DOHH2 (cell line): Measurements from ENCODE around the gene DOHH.

Experiments used
- H3F3A ChIP-seq: fragments of 200-600 bp; sonication (generic), shearing (Covaris generic); 2 replicates; pipeline ENCODE4 v1.6.0; 2016; ENCODE audit warnings: antibody characterized with exemption, mild to moderate bottlenecking; ENCODE audit not compliant: control insufficient read depth, insufficient read depth
- H3K27ac ChIP-seq: fragments of 200-600 bp; sonication (generic); 2 replicates; pipeline ENCODE4 v1.5.1; 2014; ENCODE audit warnings: low read depth, mild to moderate bottlenecking, low read length, moderate library complexity
- H3K27me3 ChIP-seq: fragments of 200-600 bp; sonication (generic); 2 replicates; pipeline ENCODE4 v1.6.1; 2014; ENCODE audit warnings: mild to moderate bottlenecking, low read length, mixed read lengths; ENCODE audit not compliant: control insufficient read depth
- H3K36me3 ChIP-seq: fragments of 200-600 bp; sonication (generic); 2 replicates; pipeline ENCODE4 v1.6.1; 2014; ENCODE audit warnings: mild to moderate bottlenecking, low read length, moderate library complexity, mixed read lengths; ENCODE audit not compliant: control insufficient read depth
- H3K4me1 ChIP-seq: fragments of 200-600 bp; sonication (generic); 2 replicates; pipeline ENCODE4 v1.6.1; 2014; ENCODE audit warnings: mild to moderate bottlenecking, low read length, mixed read lengths; ENCODE audit not compliant: control insufficient read depth
- H3K4me2 ChIP-seq: fragments of 200-600 bp; sonication (generic); 2 replicates; pipeline ENCODE4 v1.6.0; 2014; ENCODE audit warnings: mild to moderate bottlenecking, low read length, moderate library complexity
- H3K4me3 ChIP-seq: fragments of 200-600 bp; sonication (generic); 2 replicates; pipeline ENCODE4 v1.5.1; 2014; ENCODE audit warnings: mild to moderate bottlenecking, low read length, mixed read lengths
- H3K79me2 ChIP-seq: fragments of 200-600 bp; sonication (generic); 2 replicates; pipeline ENCODE4 v1.6.1; 2014; ENCODE audit warnings: mild to moderate bottlenecking, low read length, mixed read lengths; ENCODE audit not compliant: control insufficient read depth
- H3K9me2 ChIP-seq: fragments of 200-600 bp; sonication (generic); replicated peaks from 2 replicates; pipeline ENCODE4 v1.6.1; 2014; ENCODE audit warnings: mild to moderate bottlenecking, low read length, mixed read lengths; ENCODE audit not compliant: control insufficient read depth
- H3K9me3 ChIP-seq: fragments of 200-600 bp; sonication (generic); 2 replicates; pipeline ENCODE4 v1.6.1; 2014; ENCODE audit warnings: antibody characterized with exemption, low read length, mixed read lengths; ENCODE audit not compliant: control insufficient read depth, insufficient read depth
- H4K20me1 ChIP-seq: fragments of 200-600 bp; sonication (generic); 2 replicates; pipeline ENCODE4 v1.6.0; 2014; ENCODE audit warnings: low read depth, mild to moderate bottlenecking, antibody characterized with exemption, low read length, moderate library complexity; ENCODE audit not compliant: control insufficient read depth, insufficient read depth
- EZH2phosphoT487 ChIP-seq: fragments of 200-600 bp; sonication (generic); IDR thresholded peaks from 2 replicates; pipeline ENCODE4 v1.6.1; 2017; ENCODE audit warnings: borderline replicate concordance, mild to moderate bottlenecking, antibody characterized with exemption, low read length, moderate library complexity, mixed read lengths
- TF ChIP-seq, protein P1 (sequence below): fragments of 200-600 bp; sonication (generic); IDR thresholded peaks from one replicate; pipeline ENCODE4 v1.5.1; 2014; ENCODE audit warnings: antibody characterized with exemption, mild to moderate bottlenecking, low read depth, low read length; ENCODE audit not compliant: poor library complexity, severe bottlenecking

Gene DOHH

DNA sequence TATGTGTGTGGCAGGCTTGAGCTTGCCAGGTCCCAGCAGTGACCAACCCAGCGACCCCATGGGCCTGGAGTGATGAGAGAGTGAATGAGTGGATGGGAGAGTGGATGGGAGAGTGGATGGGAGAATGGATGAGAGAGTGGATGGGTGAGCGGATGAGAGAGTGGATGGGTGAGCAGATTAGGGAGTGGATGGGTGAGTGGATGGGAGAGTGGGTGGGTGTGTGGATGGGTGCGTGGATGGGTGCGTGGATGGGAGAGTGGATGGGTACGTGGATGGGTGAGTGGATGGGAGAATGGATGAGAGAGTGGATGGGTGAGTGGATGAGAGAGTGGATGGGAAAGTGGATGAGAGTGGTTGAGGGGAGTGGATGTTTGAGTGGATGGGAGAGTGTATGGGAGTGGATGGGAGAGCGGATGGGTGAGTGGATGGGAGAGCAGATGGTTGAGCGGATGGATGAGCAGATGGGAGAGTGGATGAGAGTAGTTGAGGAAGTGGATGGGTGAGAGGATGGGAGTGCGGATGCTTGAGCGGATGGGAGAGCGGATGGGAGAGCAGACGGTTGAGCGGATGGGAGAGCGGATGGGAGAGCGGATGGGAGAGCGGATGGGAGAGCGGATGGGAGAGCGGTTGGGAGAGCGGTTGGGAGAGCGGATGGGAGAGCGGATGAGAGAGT, 28.2 kb upstream of the DOHH start:
- no peaks in the 10 kb centered on the region for H3F3A ChIP-seq
- H3K4me1 ChIP-seq = no peaks in the 10 kb centered on the region
- H3K36me3 ChIP-seq = peaks cover 46% of the 10 kb centered on the region; the same call in 1 of the 2 replicates
- H3K9me3 ChIP-seq = no peaks in the 10 kb centered on the region
- H3K4me3 ChIP-seq = no peak overlapping the region
- H3K27me3 ChIP-seq = no peaks in the 10 kb centered on the region
- H3K27ac ChIP-seq = no peak overlapping the region
- H3K9me2 ChIP-seq = no peaks in the 10 kb centered on the region
- no peak for TF ChIP-seq EZH2phosphoT487
- TF ChIP-seq, protein P1, sequence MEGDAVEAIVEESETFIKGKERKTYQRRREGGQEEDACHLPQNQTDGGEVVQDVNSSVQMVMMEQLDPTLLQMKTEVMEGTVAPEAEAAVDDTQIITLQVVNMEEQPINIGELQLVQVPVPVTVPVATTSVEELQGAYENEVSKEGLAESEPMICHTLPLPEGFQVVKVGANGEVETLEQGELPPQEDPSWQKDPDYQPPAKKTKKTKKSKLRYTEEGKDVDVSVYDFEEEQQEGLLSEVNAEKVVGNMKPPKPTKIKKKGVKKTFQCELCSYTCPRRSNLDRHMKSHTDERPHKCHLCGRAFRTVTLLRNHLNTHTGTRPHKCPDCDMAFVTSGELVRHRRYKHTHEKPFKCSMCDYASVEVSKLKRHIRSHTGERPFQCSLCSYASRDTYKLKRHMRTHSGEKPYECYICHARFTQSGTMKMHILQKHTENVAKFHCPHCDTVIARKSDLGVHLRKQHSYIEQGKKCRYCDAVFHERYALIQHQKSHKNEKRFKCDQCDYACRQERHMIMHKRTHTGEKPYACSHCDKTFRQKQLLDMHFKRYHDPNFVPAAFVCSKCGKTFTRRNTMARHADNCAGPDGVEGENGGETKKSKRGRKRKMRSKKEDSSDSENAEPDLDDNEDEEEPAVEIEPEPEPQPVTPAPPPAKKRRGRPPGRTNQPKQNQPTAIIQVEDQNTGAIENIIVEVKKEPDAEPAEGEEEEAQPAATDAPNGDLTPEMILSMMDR = no peak
- no peaks in the 10 kb centered on the region for H4K20me1 ChIP-seq
- no peaks in the 10 kb centered on the region for H3K79me2 ChIP-seq
- no peak overlapping the region for H3K4me2 ChIP-seq

DNA sequence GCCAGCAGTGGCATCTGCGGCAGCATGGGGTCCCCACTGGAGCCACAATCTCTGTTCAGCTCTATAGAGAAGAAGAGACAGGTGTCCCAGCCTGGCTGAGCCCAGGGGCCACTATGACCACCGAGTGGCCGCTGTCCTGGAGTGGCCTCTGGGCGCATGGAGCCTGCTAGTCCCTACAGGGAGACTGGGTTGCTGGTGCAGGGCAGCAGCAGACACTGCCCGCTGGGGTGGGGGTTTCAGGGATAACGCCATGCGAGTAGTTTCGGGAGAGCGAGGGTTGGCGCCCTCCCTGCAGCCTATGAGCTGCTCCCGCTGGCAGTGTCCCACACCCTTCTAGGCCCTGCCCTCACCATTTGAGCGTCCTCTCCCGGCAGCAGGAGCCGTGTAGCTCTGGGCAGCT, 27.6 kb upstream of the DOHH start:
- no peaks in the 10 kb centered on the region for H3K9me3 ChIP-seq
- no peak overlapping the region for H3K4me3 ChIP-seq
- no peaks in the 10 kb centered on the region for H3K79me2 ChIP-seq
- H3K36me3 ChIP-seq = peaks cover 43% of the 10 kb centered on the region; the same call in 1 of the 2 replicates
- H3K27me3 ChIP-seq = no peaks in the 10 kb centered on the region
- H3K4me2 ChIP-seq = no peak overlapping the region
- TF ChIP-seq EZH2phosphoT487 = no peak
- TF ChIP-seq, protein P1 = no peak
- H3F3A ChIP-seq = no peaks in the 10 kb centered on the region
- no peaks in the 10 kb centered on the region for H4K20me1 ChIP-seq
- no peak overlapping the region for H3K27ac ChIP-seq
- H3K9me2 ChIP-seq = no peaks in the 10 kb centered on the region
- no peaks in the 10 kb centered on the region for H3K4me1 ChIP-seq

DNA sequence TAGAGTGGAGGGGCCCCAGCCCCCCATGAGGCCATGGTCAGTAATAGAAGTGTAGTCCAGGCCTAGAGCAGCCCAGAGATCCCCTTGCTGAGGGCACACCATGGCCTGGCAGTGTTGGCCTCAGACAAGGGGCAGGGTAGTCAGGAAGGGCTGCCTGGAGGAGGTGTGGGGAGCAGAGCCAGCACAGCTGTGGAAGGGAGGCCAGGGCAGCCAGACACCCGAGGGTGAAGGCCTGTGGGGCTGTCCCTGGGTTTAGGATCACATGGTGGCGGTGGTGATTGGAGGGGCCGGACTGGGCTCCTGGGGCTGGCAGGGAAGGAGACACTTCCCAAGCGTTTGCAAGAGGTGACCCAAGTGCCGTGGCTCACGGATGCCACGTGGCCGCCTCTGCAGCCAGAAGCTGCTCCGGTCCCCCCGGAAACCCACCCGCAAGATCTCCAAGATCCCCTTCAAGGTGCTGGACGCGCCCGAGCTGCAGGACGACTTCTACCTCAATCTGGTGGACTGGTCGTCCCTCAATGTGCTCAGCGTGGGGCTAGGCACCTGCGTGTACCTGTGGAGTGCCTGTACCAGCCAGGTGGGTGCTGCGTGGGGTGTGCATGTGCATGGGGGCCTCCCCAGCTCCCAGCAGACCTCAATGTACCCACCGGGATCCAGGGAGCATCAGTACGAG, 26.9 kb upstream of the DOHH start:
- Histone ChIP-seq H3K9me3 (no peaks in the 10 kb centered on the region), H3K27me3 (no peaks in the 10 kb centered on the region), H3K36me3 (peaks cover 40% of the 10 kb centered on the region; the same call in 1 of the 2 replicates), H3K4me2 (no peak overlapping the region), H3K79me2 (peaks cover 2% of the 10 kb centered on the region), H4K20me1 (no peaks in the 10 kb centered on the region), H3K27ac (no peak overlapping the region), H3F3A (no peaks in the 10 kb centered on the region), H3K9me2 (no peaks in the 10 kb centered on the region), H3K4me3 (no peak overlapping the region), H3K4me1 (no peaks in the 10 kb centered on the region)
- TF ChIP-seq, protein P1 = no peak
- TF ChIP-seq EZH2phosphoT487 = no peak
